ENCODE measurements around the gene ATG13. TPM values are rescaled to one million over a fixed set of nuclear protein-coding genes. Genes with fewer than 3 reads are reported as not detected.

The ATG13 gene
- total and polyA plus RNA-seq, 2 of the 8 experiments (the other 6 are each of a cell fraction or from before 2014, with no cell fraction given): 65.0 to 77.4 TPM

DNA sequence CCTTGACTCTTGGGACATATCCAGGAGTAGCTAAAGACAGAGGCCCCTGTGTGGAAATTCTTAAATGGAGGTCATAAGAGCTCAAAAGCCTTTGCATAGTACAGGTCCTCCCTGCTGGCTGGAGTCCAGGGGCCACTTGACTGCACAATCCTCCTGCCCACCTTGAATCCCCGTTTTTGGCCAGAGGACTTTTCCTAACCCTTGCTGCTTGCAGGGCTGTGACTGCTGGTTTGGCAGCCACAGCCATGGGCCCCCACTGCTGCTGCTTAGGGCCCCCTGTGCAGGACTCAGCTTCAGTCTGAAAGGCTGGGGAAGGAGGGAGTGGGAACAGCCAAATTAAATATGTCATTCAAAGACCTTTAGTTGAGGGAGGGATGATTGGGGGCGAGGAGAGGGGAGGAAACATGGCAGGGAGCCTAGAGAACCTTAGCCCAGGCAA lies 49.7 kb downstream of the ATG13 start (continued):
- TF ChIP-seq, protein P1, sequence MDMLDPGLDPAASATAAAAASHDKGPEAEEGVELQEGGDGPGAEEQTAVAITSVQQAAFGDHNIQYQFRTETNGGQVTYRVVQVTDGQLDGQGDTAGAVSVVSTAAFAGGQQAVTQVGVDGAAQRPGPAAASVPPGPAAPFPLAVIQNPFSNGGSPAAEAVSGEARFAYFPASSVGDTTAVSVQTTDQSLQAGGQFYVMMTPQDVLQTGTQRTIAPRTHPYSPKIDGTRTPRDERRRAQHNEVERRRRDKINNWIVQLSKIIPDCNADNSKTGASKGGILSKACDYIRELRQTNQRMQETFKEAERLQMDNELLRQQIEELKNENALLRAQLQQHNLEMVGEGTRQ (IDR thresholded peaks at IDR 0.05; ENCODE audit: low read length): no peak
- no peak for TF ChIP-seq NRF1 (IDR thresholded peaks at IDR 0.05; ENCODE audit: low read depth, low read length)
- TF ChIP-seq TAF7 (optimal IDR thresholded peaks at IDR 0.05; ENCODE audit: borderline replicate concordance, low read depth, low read length): no peak
- TF ChIP-seq NANOG (IDR thresholded peaks at IDR 0.05; ENCODE audit: insufficient read depth, low read depth, low read length, poor library complexity, severe bottlenecking): no peak
- TF ChIP-seq, protein P2, sequence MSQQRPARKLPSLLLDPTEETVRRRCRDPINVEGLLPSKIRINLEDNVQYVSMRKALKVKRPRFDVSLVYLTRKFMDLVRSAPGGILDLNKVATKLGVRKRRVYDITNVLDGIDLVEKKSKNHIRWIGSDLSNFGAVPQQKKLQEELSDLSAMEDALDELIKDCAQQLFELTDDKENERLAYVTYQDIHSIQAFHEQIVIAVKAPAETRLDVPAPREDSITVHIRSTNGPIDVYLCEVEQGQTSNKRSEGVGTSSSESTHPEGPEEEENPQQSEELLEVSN (IDR thresholded peaks at IDR 0.05): no peak

All from H1 (cell line).